ENCODE data around the gene SEMA6D. TPM values are rescaled to one million over a fixed set of nuclear protein-coding genes. Genes with fewer than 3 reads are reported as not detected.

The SEMA6D gene
- total RNA-seq, 1 experiment from 2014 or later: 15.8 TPM

DNA sequence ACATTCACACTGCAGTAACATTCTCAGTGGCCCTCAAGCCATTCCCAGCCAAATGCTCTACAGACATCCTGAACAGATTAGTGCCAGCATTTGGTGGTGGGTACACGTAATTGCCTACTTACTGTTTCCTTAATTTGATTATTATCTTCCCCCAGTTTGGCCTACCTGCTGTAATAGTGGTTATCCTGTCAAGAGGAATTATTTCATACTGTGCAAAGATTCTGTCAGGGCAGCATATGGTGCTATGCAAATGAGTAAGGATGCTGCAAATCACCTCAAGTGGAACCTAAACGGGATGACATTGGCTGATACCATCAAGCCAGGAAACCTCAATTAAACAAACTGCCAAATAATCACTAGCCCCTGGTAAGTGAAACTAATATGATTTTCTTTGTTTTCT is 88.7 kb downstream of the SEMA6D start:
- H3K23ac ChIP-seq (ENCODE audit: insufficient read length, low read depth, low read length): no peak overlapping the region
- no peak overlapping the region for H3K4ac ChIP-seq (ENCODE audit: low read depth, low read length)
- H3K27ac Mint-ChIP-seq: no peak overlapping the region
- H3K14ac ChIP-seq (ENCODE audit: insufficient read depth, low read length): no peak overlapping the region
- no peaks in the 10 kb centered on the region for H3K36me3 Mint-ChIP-seq (ENCODE audit: insufficient read depth in 1 of 3, low read depth in 3 of 3)
- DNase-seq: no peak
- H4K5ac ChIP-seq (ENCODE audit: insufficient read length, low read depth, low read length): no peak overlapping the region
- no peak overlapping the region for H3K56ac ChIP-seq (ENCODE audit: insufficient read length, low read depth, low read length)
- H2AK5ac ChIP-seq (ENCODE audit: insufficient read length, low read length): no peak overlapping the region
- H3K23me2 ChIP-seq (ENCODE audit: insufficient read length, low read depth, low read length, poor library complexity, severe bottlenecking): no peaks in the 10 kb centered on the region
- H3K27ac ChIP-seq (ENCODE audit: insufficient read length, low read depth, low read length): no peak overlapping the region
- no peak overlapping the region for H3T11ph ChIP-seq (ENCODE audit: low read length)
- H4K20me1 ChIP-seq (ENCODE audit: control insufficient read depth, insufficient read depth, insufficient read length): no peaks in the 10 kb centered on the region
- H3K4me1 Mint-ChIP-seq: peaks cover 3 to 8% of the 10 kb centered on the region in 2 experiments
- H3K79me2 ChIP-seq (ENCODE audit: insufficient read depth, low read length): no peaks in the 10 kb centered on the region
- no peak overlapping the region for H2BK12ac ChIP-seq (ENCODE audit: insufficient read length, low read depth, low read length)
- no peaks in the 10 kb centered on the region for H3K79me1 ChIP-seq (ENCODE audit: insufficient read depth, low read depth, low read length, poor library complexity, severe bottlenecking)
- H3K4me2 ChIP-seq (ENCODE audit: insufficient read depth, insufficient read length, low read length): no peak overlapping the region
- no peaks in the 10 kb centered on the region for H3K4me1 ChIP-seq (ENCODE audit: insufficient read depth, low read length)
- TF ChIP-seq, protein P1, sequence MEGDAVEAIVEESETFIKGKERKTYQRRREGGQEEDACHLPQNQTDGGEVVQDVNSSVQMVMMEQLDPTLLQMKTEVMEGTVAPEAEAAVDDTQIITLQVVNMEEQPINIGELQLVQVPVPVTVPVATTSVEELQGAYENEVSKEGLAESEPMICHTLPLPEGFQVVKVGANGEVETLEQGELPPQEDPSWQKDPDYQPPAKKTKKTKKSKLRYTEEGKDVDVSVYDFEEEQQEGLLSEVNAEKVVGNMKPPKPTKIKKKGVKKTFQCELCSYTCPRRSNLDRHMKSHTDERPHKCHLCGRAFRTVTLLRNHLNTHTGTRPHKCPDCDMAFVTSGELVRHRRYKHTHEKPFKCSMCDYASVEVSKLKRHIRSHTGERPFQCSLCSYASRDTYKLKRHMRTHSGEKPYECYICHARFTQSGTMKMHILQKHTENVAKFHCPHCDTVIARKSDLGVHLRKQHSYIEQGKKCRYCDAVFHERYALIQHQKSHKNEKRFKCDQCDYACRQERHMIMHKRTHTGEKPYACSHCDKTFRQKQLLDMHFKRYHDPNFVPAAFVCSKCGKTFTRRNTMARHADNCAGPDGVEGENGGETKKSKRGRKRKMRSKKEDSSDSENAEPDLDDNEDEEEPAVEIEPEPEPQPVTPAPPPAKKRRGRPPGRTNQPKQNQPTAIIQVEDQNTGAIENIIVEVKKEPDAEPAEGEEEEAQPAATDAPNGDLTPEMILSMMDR (conservative IDR thresholded peaks at IDR 0.05): no peak
- H2BK120ac ChIP-seq (ENCODE audit: low read depth, low read length, poor library complexity, severe bottlenecking): no peak overlapping the region
- no peaks in the 10 kb centered on the region for H3K9me3 ChIP-seq (ENCODE audit: control insufficient read depth, low read depth, low read length)
- H2BK5ac ChIP-seq (ENCODE audit: insufficient read length, low read length): no peak overlapping the region
- H3K27me3 Mint-ChIP-seq (ENCODE audit: low read depth): no peaks in the 10 kb centered on the region
- no peak overlapping the region for H2BK15ac ChIP-seq (ENCODE audit: low read depth, low read length)
- no peak overlapping the region for H3K4me3 Mint-ChIP-seq
- no peak overlapping the region for H2BK20ac ChIP-seq (ENCODE audit: low read depth, low read length, poor library complexity, severe bottlenecking)
- H3K9me3 Mint-ChIP-seq: no peaks in the 10 kb centered on the region
- H4K91ac ChIP-seq (ENCODE audit: insufficient read length, low read depth, low read length): no peak overlapping the region
- no CpG with 5 or more reads among the region's 2 CpGs for WGBS (ENCODE audit: extremely low coverage, insufficient read length, low lambda C conversion rate)
- H3K18ac ChIP-seq (ENCODE audit: insufficient read length, low read depth, low read length): no peak overlapping the region
- H2AFZ ChIP-seq (ENCODE audit: low read length): no peak overlapping the region
- no peaks in the 10 kb centered on the region for H3K27me3 ChIP-seq (ENCODE audit: insufficient read depth, low read length)
- no peak overlapping the region for H4K8ac ChIP-seq (replicated peaks; ENCODE audit: insufficient read length, low read depth, low read length)
- H3K9ac ChIP-seq (ENCODE audit: extremely low read depth, insufficient read length, low read length): no peak overlapping the region

Measured in H9 (cell line).